ENCODE data around the gene ATP2B2. TPM values are rescaled to one million over a fixed set of nuclear protein-coding genes. Genes with fewer than 3 reads are reported as not detected.

The ATP2B2 gene
- total and polyA plus RNA-seq, 2 of the 8 experiments (the other 6 are each of a cell fraction or from before 2014, with no cell fraction given) = 0.14 to 1.2 TPM

- Histone ChIP-seq H4K5ac (ENCODE audit: insufficient read length, low read depth, low read length) (no peak overlapping the region), H2BK12ac (ENCODE audit: low read depth, low read length) (no peak overlapping the region), H2AFZ (ENCODE audit: low read length) (no peak overlapping the region), H3K23ac (ENCODE audit: insufficient read length) (no peak overlapping the region), H3K4me2 (ENCODE audit: insufficient read depth in 1 of 2, low read depth in 2 of 2, low read length in 2 of 2) (no peak overlapping the region), H2BK15ac (ENCODE audit: low read length) (no peak overlapping the region), H3K27ac (ENCODE audit: low read depth, low read length) (no peak overlapping the region), H3K79me2 (ENCODE audit: control insufficient read depth in 1 of 2, insufficient read depth in 2 of 2, low read length in 2 of 2) (no peaks in the 10 kb centered on the region), H3K9ac (replicated peaks in 1 of 4; ENCODE audit: extremely low read depth in 1 of 4, low read depth in 3 of 4, low read length in 3 of 4) (no peak overlapping the region), H3K18ac (ENCODE audit: extremely low read depth, low read length) (no peak overlapping the region), H3K4me1 (replicated peaks in 1 of 4; ENCODE audit: control insufficient read depth in 3 of 4, insufficient read depth in 4 of 4, low read length in 3 of 4) (peaks cover 0 to 2% (median 0%) of the 10 kb centered on the region in 4 experiments; a peak in 2 of 7 replicates), H2AK5ac (ENCODE audit: low read depth, low read length) (no peak overlapping the region), H2BK5ac (ENCODE audit: low read depth, low read length) (no peak overlapping the region), H4K91ac (replicated peaks; ENCODE audit: insufficient read length, low read length) (no peak overlapping the region), H2BK20ac (ENCODE audit: low read length) (no peak overlapping the region), H4K8ac (ENCODE audit: extremely low read depth, insufficient read depth, low read length) (0 out of 2 replicates have a peak overlapping the region, but pooled peaks have one; percentile 7), H3K36me3 (ENCODE audit: control insufficient read depth in 2 of 4, insufficient read depth in 4 of 4, low read length in 3 of 4) (no peaks in the 10 kb centered on the region), H3K14ac (ENCODE audit: insufficient read length) (no peak overlapping the region), H3K56ac (replicated peaks; ENCODE audit: insufficient read length, low read depth, low read length) (no peak overlapping the region), H4K20me1 (replicated peaks in 1 of 2; ENCODE audit: control insufficient read depth in 1 of 2, insufficient read depth in 2 of 2, low read length in 2 of 2) (no peaks in the 10 kb centered on the region), H2BK120ac (replicated peaks; ENCODE audit: low read depth, low read length) (no peak overlapping the region), H3K9me3 (ENCODE audit: insufficient read depth in 2 of 2, low read depth in 1 of 2, low read length in 1 of 2) (no peaks in the 10 kb centered on the region), H3K4ac (replicated peaks; ENCODE audit: insufficient read length, low read depth, low read length) (no peak overlapping the region), H3K23me2 (ENCODE audit: low read depth, low read length) (no peaks in the 10 kb centered on the region), H3K79me1 (ENCODE audit: low read depth, low read length) (no peaks in the 10 kb centered on the region), H3K27me3 (replicated peaks in 1 of 4; ENCODE audit: control insufficient read depth in 3 of 4, extremely low read depth in 1 of 4, insufficient read depth in 3 of 4, low read length in 3 of 4) (no peaks in the 10 kb centered on the region), H3K4me3 (ENCODE audit: extremely low read depth in 1 of 4, insufficient read depth in 2 of 4, low read depth in 3 of 4, low read length in 4 of 4) (no peak overlapping the region)
- no peak for DNase-seq (ENCODE audit: low read depth in 1 of 2, low spot score in 2 of 2)
- FAIRE-seq = no peak
- CTCF ChIA-PET (ENCODE audit: partially characterized antibody) = no interaction called here
- POLR2A ChIA-PET (ENCODE audit: partially characterized antibody) = interaction anchor here (0.7 kb wide), 1 partner anchor 28 kb away, joined by 3 read pairs; no protein-coding TSS in a partner anchor
- 79% methylated on average over 10 of the region's 10 CpGs; no CpG with 5 or more reads in 1 of the 2 experiments for WGBS, 2 experiments (ENCODE audit: extremely low coverage in 1 of 2, insufficient coverage in 1 of 2, insufficient read length in 1 of 2, insufficient replicate concordance in 2 of 2, low coverage in 1 of 2, low lambda C conversion rate in 2 of 2, missing lambda C conversion rate in 1 of 2)
- no peak for TF ChIP-seq HDAC6 (IDR thresholded peaks at IDR 0.05; ENCODE audit: low read depth, low read length)
- no peak for TF ChIP-seq ATF2 (IDR thresholded peaks at IDR 0.05; ENCODE audit: low read length)
- TF ChIP-seq CTBP2 (IDR thresholded peaks at IDR 0.05; ENCODE audit: borderline replicate concordance, insufficient read depth, insufficient read length, low read length) = no peak
- no peak for TF ChIP-seq JUND (IDR thresholded peaks at IDR 0.05; ENCODE audit: low read length)
- no peak for TF ChIP-seq FOSL1 (IDR thresholded peaks at IDR 0.05; ENCODE audit: insufficient read depth, low read depth, low read length)
Measured at GRCh38 chr3:10442151-10442795, 63.1 kb downstream of the ATP2B2 start.

Data from H1 (cell line).